Muscle layer of duodenum (tissue), 2 donors: ENCODE results near the gene TMEM33.
"Not testable (repeated sequence)": the region's sequence is repeated elsewhere in the genome, so short reads cannot be mapped to it uniquely, and the experiment has no call there.

ENCODE experiments used
- H3K27ac ChIP-seq: one replicate; pipeline ENCODE4 v1.7.0; 2013; ENCODE audit warnings: mild to moderate bottlenecking, low read length
- H3K27me3 ChIP-seq: one replicate; pipeline ENCODE4 v1.7.0; 2013; ENCODE audit warnings: low read depth, mild to moderate bottlenecking, control low read depth, low read length
- H3K36me3 ChIP-seq, 2 donors: one replicate each; pipeline ENCODE4 v1.7.0; 2013; ENCODE audit warnings: low read length in 2 of 2, control low read depth in 1 of 2, mild to moderate bottlenecking in 1 of 2; ENCODE audit not compliant: insufficient read depth in 2 of 2, control insufficient read depth in 1 of 2
- H3K4me1 ChIP-seq, 2 donors: one replicate each; pipeline ENCODE4 v1.7.0; 2013; ENCODE audit warnings: low read length in 2 of 2, mild to moderate bottlenecking in 2 of 2, control low read depth in 1 of 2, moderate library complexity in 1 of 2; ENCODE audit not compliant: insufficient read depth in 2 of 2, control insufficient read depth in 1 of 2
- H3K4me3 ChIP-seq, 2 donors: one replicate each; pipeline ENCODE4 v1.7.0; 2013; ENCODE audit warnings: low read length in 2 of 2, low read depth in 1 of 2, mild to moderate bottlenecking in 1 of 2
- H3K9me3 ChIP-seq, 2 donors: one replicate each; pipeline ENCODE4 v1.7.0; 2013; ENCODE audit warnings: low read length in 2 of 2, control low read depth in 1 of 2, mild to moderate bottlenecking in 1 of 2; ENCODE audit not compliant: control insufficient read depth in 1 of 2
- donor health status: healthy.

TMEM33 gene

GRCh38 chr4:41913509-41913908, 21.7 kb upstream of the TMEM33 start:
- H3K4me1 ChIP-seq: no peaks in the 10 kb centered on the region
- no peaks in the 10 kb centered on the region for H3K9me3 ChIP-seq
- no peaks in the 10 kb centered on the region for H3K27me3 ChIP-seq
- no peak overlapping the region for H3K27ac ChIP-seq
- no peak overlapping the region for H3K4me3 ChIP-seq
- no peaks in the 10 kb centered on the region for H3K36me3 ChIP-seq

- Histone ChIP-seq H3K4me1 (no peaks in the 10 kb centered on the region), H3K27ac (no peak overlapping the region), H3K4me3 (no peak overlapping the region), H3K27me3 (no peaks in the 10 kb centered on the region), H3K36me3 (no peaks in the 10 kb centered on the region), H3K9me3 (no peaks in the 10 kb centered on the region)
Observed at GRCh38 chr4:41918278-41918677, 17.0 kb upstream of the TMEM33 start.

GRCh38 chr4:41920416-41920815, 14.8 kb upstream of the TMEM33 start:
- not testable (repeated sequence) for H3K4me1 ChIP-seq, H3K36me3 ChIP-seq, H3K27ac ChIP-seq, H3K4me3 ChIP-seq, H3K9me3 ChIP-seq, H3K27me3 ChIP-seq

- H3K27me3 ChIP-seq: no peaks in the 10 kb centered on the region
- no peak overlapping the region for H3K4me3 ChIP-seq
- H3K27ac ChIP-seq: no peak overlapping the region
- no peaks in the 10 kb centered on the region for H3K9me3 ChIP-seq
- H3K36me3 ChIP-seq: no peaks in the 10 kb centered on the region
- no peaks in the 10 kb centered on the region for H3K4me1 ChIP-seq
Observed at GRCh38 chr4:41921476-41921875, 13.8 kb upstream of the TMEM33 start.

GRCh38 chr4:41927796-41928499, 7.3 kb upstream of the TMEM33 start:
- Histone ChIP-seq H3K4me1 (no peaks in the 10 kb centered on the region), H3K27ac (no peak overlapping the region), H3K36me3 (no peaks in the 10 kb centered on the region), H3K9me3 (no peaks in the 10 kb centered on the region), H3K4me3 (no peak overlapping the region), H3K27me3 (no peaks in the 10 kb centered on the region)

GRCh38 chr4:41930139-41930831, 4.9 kb upstream of the TMEM33 start:
- H3K9me3 ChIP-seq: no peaks in the 10 kb centered on the region
- H3K27me3 ChIP-seq: no peaks in the 10 kb centered on the region
- no peak overlapping the region for H3K27ac ChIP-seq
- peaks cover 0 to 4% of the 10 kb centered on the region in 2 donors for H3K4me1 ChIP-seq
- no peak overlapping the region for H3K4me3 ChIP-seq
- no peaks in the 10 kb centered on the region for H3K36me3 ChIP-seq

GRCh38 chr4:41932988-41933387, 2.2 kb upstream of the TMEM33 start:
- Histone ChIP-seq H3K27me3 (no peaks in the 10 kb centered on the region), H3K4me3 (no peak overlapping the region), H3K27ac (no peak overlapping the region), H3K9me3 (no peaks in the 10 kb centered on the region), H3K36me3 (no peaks in the 10 kb centered on the region), H3K4me1 (peaks cover 4 to 22% of the 10 kb centered on the region in 2 donors)

- Histone ChIP-seq H3K27me3 (no peaks in the 10 kb centered on the region), H3K27ac (no peak overlapping the region), H3K36me3 (peaks cover under 1% of the 10 kb centered on the region in 2 donors), H3K9me3 (no peaks in the 10 kb centered on the region), H3K4me1 (peaks cover 4 to 22% of the 10 kb centered on the region in 2 donors), H3K4me3 (peak overlapping the region; percentile 96 to 100)
Observed at GRCh38 chr4:41933997-41934503, 1.2 kb upstream of the TMEM33 start.

- Histone ChIP-seq H3K27ac (peak overlapping the region; percentile 91), H3K4me1 (peaks cover 4 to 22% of the 10 kb centered on the region in 2 donors), H3K36me3 (peaks cover 5% of the 10 kb centered on the region in 2 donors), H3K27me3 (no peaks in the 10 kb centered on the region), H3K4me3 (peak overlapping the region; percentile 96 to 100), H3K9me3 (no peaks in the 10 kb centered on the region)
Observed at GRCh38 chr4:41934514-41934900, 722 bp upstream of the TMEM33 start.

- peaks cover 4 to 22% of the 10 kb centered on the region in 2 donors for H3K4me1 ChIP-seq
- H3K27ac ChIP-seq: peak overlapping the region; percentile 91
- H3K36me3 ChIP-seq: peaks cover 5 to 7% of the 10 kb centered on the region in 2 donors
- H3K27me3 ChIP-seq: no peaks in the 10 kb centered on the region
- H3K4me3 ChIP-seq: peak overlapping the region; percentile 96 to 100
- H3K9me3 ChIP-seq: no peaks in the 10 kb centered on the region
Observed at GRCh38 chr4:41935652-41936021, 408 bp downstream of the TMEM33 start.

GRCh38 chr4:41939016-41939626, 3.9 kb downstream of the TMEM33 start:
- Histone ChIP-seq H3K27ac (no peak overlapping the region), H3K4me1 (peaks cover 4 to 22% of the 10 kb centered on the region in 2 donors), H3K9me3 (no peaks in the 10 kb centered on the region), H3K27me3 (no peaks in the 10 kb centered on the region), H3K36me3 (peaks cover 7 to 12% of the 10 kb centered on the region in 2 donors), H3K4me3 (no peak overlapping the region)
